Measurements from ENCODE around the gene HECTD1. TPM values are rescaled to one million over a fixed set of nuclear protein-coding genes. Genes with fewer than 3 reads are reported as not detected.
A peak's percentile ranks its signal among the peaks of the same experiment; 100 is the strongest.
"Not testable (repeated sequence)": the region's sequence is repeated elsewhere in the genome, so short reads cannot be mapped to it uniquely, and the experiment has no call there.

The HECTD1 gene
- total and polyA plus RNA-seq, 11 donors: 42.4 to 185 (median 148) TPM

GRCh38 chr14:31069343-31069742 lies 138.2 kb downstream of the HECTD1 start:
- H3K9me3 ChIP-seq: no peaks in the 10 kb centered on the region
- H3K36me3 ChIP-seq: peaks cover 0 to 33% (median 11%) of the 10 kb centered on the region in 9 donors

GRCh38 chr14:31068235-31068634 lies 139.4 kb downstream of the HECTD1 start:
- Histone ChIP-seq H3K27me3 (no peaks in the 10 kb centered on the region), H3K27ac (peak overlapping the region in 1 of 12 donors; percentile 57), H3K36me3 (peaks cover 0 to 25% (median 8%) of the 10 kb centered on the region in 9 donors), H3K4me3 (no peak overlapping the region), H3K9me3 (no peaks in the 10 kb centered on the region), H3K4me1 (peaks cover 0 to 6% (median 0%) of the 10 kb centered on the region in 12 donors)
- DNase-seq: no peak
- ATAC-seq: peak in 3 of 4 donors; percentile 7 to 64 (median 38)
- intact Hi-C loops (cut with DNase I): loop anchor here in 1 of 10 donors (5.0 kb wide), 1 partner anchor 41 kb away; the partner anchor contains the start of genes AP4S1 and STRN3
- TF ChIP-seq POLR2A (IDR thresholded peaks at IDR 0.05) (no peak), CTCF (IDR thresholded peaks at IDR 0.05) (no peak)
- 76 to 100% (median 94%) methylated on average over 1 of the region's 1 CpG for WGBS, 4 donors

More at GRCh38 chr14:31069343-31069742, 138.2 kb downstream of the HECTD1 start:
- TF ChIP-seq CTCF (IDR thresholded peaks at IDR 0.05) (no peak), POLR2A (IDR thresholded peaks at IDR 0.05) (no peak)
- H3K27me3 ChIP-seq: no peaks in the 10 kb centered on the region
- DNase-seq (no peak), ATAC-seq (no peak)
- 90 to 97% (median 95%) methylated on average over 3 of the region's 3 CpGs for WGBS, 4 donors
- H3K27ac ChIP-seq: no peak overlapping the region
- intact Hi-C loops (cut with DNase I): loop anchor here in 1 of 10 donors (5.0 kb wide), 1 partner anchor 42 kb away; the partner anchor contains the start of genes AP4S1 and STRN3
- H3K4me3 ChIP-seq: no peak overlapping the region
- H3K4me1 ChIP-seq: peaks cover 0 to 6% (median 0%) of the 10 kb centered on the region in 12 donors

- intact Hi-C loops (cut with DNase I); H3K27me3 ChIP-seq; ATAC-seq; H3K27ac ChIP-seq; DNase-seq; H3K4me3 ChIP-seq; H3K9me3 ChIP-seq; H3K36me3 ChIP-seq: not testable (repeated sequence)
- 87 to 91% (median 90%) methylated on average over 8 of the region's 8 CpGs for WGBS, 4 donors
- peaks cover 0 to 13% (median 3%) of the 10 kb centered on the region in 12 donors for H3K4me1 ChIP-seq
Observed at GRCh38 chr14:31062908-31063307, 144.7 kb downstream of the HECTD1 start.

- TF ChIP-seq POLR2A (IDR thresholded peaks at IDR 0.05) (no peak), CTCF (IDR thresholded peaks at IDR 0.05) (no peak)
- DNase-seq (no peak), ATAC-seq (no peak)
- H3K4me3 ChIP-seq: no peak overlapping the region
- intact Hi-C loops (cut with DNase I): no loop called here
- peaks cover 0 to 13% (median 3%) of the 10 kb centered on the region in 12 donors for H3K4me1 ChIP-seq
- no peaks in the 10 kb centered on the region for H3K36me3 ChIP-seq
- no peak overlapping the region for H3K27ac ChIP-seq
- no peaks in the 10 kb centered on the region for H3K9me3 ChIP-seq
- WGBS, 4 donors: 85 to 95% (median 91%) methylated on average over 6 of the region's 6 CpGs
- no peaks in the 10 kb centered on the region for H3K27me3 ChIP-seq
Observed at GRCh38 chr14:31060253-31060875, 147.2 kb downstream of the HECTD1 start.
